Vagina (tissue), 2 donors: Measurements from ENCODE around the gene MON1A. TPM values are rescaled to one million over a fixed set of nuclear protein-coding genes. Genes with fewer than 3 reads are reported as not detected.

ENCODE experiments used
- DNase-seq, 2 donors: peaks; one replicate each; pipeline ENCODE4 v3.0.0-alpha.2; 2017; ENCODE audit errors: extremely low spot score in 2 of 2
- H3K27ac ChIP-seq: fragments of 200-600 bp; sonication (generic); one replicate; pipeline ENCODE4 v1.5.1; 2019
- H3K27me3 ChIP-seq: fragments of 200-600 bp; sonication (generic); one replicate; pipeline ENCODE4 v1.5.1; 2019
- H3K36me3 ChIP-seq, 2 donors: fragments of 200-600 bp; sonication (generic); one replicate each; pipeline ENCODE4 v1.5.1; 2017 to 2019
- H3K4me1 ChIP-seq: fragments of 200-600 bp; sonication (generic); one replicate; pipeline ENCODE4 v1.5.1; 2019
- H3K4me3 ChIP-seq, 2 donors: fragments of 200-600 bp; sonication (generic); 1 replicate in 1 of 2; 2 replicates in 1 of 2; pipeline ENCODE4 v1.5.1; 2016 to 2019
- H3K9me3 ChIP-seq: fragments of 200-600 bp; sonication (generic); one replicate; pipeline ENCODE4 v1.5.1; 2019
- CTCF ChIP-seq, 3 experiments: fragments of 450-650 bp in 2 of 3; fragments of 200-600 bp in 1 of 3; sonication (generic) in 1 of 3; IDR thresholded peaks; one replicate each; pipeline ENCODE4 v1.5.1; 2017 to 2019; ENCODE audit warnings: antibody characterized with exemption in 3 of 3, mild to moderate bottlenecking in 2 of 3, moderate library complexity in 2 of 3
- POLR2A ChIP-seq, 2 donors: fragments of 450-650 bp; IDR thresholded peaks; one replicate each; pipeline ENCODE4 v1.6.1; 2017; ENCODE audit warnings: antibody characterized with exemption in 2 of 2, mild to moderate bottlenecking in 2 of 2, moderate library complexity in 2 of 2
- POLR2AphosphoS5 ChIP-seq, 2 donors: sonication (generic); formaldehyde crosslinking; IDR thresholded peaks; one replicate each; pipeline ENCODE4 v1.9.0; 2017; ENCODE audit warnings: antibody characterized with exemption in 2 of 2, mild to moderate bottlenecking in 2 of 2, low read depth in 1 of 2; ENCODE audit not compliant: insufficient read depth in 1 of 2
- intact Hi-C: fragments of 100-400 bp; cut with DNase I; formaldehyde crosslinking; loops from one replicate; pipeline ENCODE4 v1.15.1; 2023
- total RNA-seq: library from RNA; depleted of rRNA; stranded (reverse); fragments of >200 nt; gene quantifications from one replicate; pipeline ENCODE4 v1.2.3, GENCODE V29; 2016

The MON1A gene
- total RNA-seq, 1 donor from 2014 or later, result 10.6 TPM

- Histone ChIP-seq H3K27ac (no peak overlapping the region), H3K27me3 (no peaks in the 10 kb centered on the region), H3K4me3 (no peak overlapping the region), H3K4me1 (peaks cover 8% of the 10 kb centered on the region), H3K9me3 (no peaks in the 10 kb centered on the region), H3K36me3 (peaks cover 0 to 11% of the 10 kb centered on the region in 2 donors)
- TF ChIP-seq POLR2AphosphoS5 (IDR thresholded peaks at IDR 0.05; ENCODE audit: insufficient read depth in 1 of 2, low read depth in 1 of 2), result no peak
- TF ChIP-seq POLR2A (IDR thresholded peaks at IDR 0.05), result no peak
- no peak for TF ChIP-seq CTCF (IDR thresholded peaks at IDR 0.05)
- intact Hi-C loops, result no loop called here
- DNase-seq, result no peak
These were observed 36.8 kb upstream of the MON1A start for GRCh38 chr3:49966233-49966942.

DNA sequence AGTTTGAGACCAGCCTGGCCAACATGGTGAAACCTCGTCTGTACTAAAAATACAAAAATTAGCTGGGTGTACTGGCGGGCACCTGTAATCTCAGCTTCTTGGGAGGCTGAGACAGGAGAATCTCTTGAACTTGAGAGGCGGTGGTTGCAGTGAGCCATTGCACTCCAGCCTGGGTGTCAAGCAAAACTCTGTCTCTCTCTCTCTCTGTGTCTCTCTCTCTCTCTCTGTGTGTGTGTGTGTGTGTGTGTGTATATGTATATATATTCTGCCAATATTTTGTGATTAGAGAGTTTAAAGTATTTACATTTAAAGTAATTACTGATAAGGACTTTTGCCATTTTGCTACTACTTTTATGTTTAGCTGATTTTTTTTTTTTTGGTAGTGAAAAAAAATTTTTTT, 26.0 kb upstream of the MON1A start:
- no peaks in the 10 kb centered on the region for H3K36me3 ChIP-seq
- H3K9me3 ChIP-seq, result no peaks in the 10 kb centered on the region
- no peak for DNase-seq
- no peak overlapping the region for H3K4me3 ChIP-seq
- no peaks in the 10 kb centered on the region for H3K27me3 ChIP-seq
- TF ChIP-seq POLR2A (IDR thresholded peaks at IDR 0.05) (no peak), POLR2AphosphoS5 (IDR thresholded peaks at IDR 0.05; ENCODE audit: insufficient read depth in 1 of 2, low read depth in 1 of 2) (no peak), CTCF (IDR thresholded peaks at IDR 0.05) (no peak)
- H3K27ac ChIP-seq, result no peak overlapping the region
- peaks cover 14% of the 10 kb centered on the region for H3K4me1 ChIP-seq
- intact Hi-C loops, result no loop called here

GRCh38 chr3:49952924-49953323, 23.3 kb upstream of the MON1A start:
- Histone ChIP-seq H3K27me3 (no peaks in the 10 kb centered on the region), H3K36me3 (no peaks in the 10 kb centered on the region), H3K4me1 (peaks cover 19% of the 10 kb centered on the region), H3K27ac (no peak overlapping the region), H3K4me3 (no peak overlapping the region), H3K9me3 (no peaks in the 10 kb centered on the region)
- DNase-seq, result no peak
- intact Hi-C loops, result no loop called here
- TF ChIP-seq POLR2A (IDR thresholded peaks at IDR 0.05) (no peak), POLR2AphosphoS5 (IDR thresholded peaks at IDR 0.05; ENCODE audit: insufficient read depth in 1 of 2, low read depth in 1 of 2) (no peak), CTCF (IDR thresholded peaks at IDR 0.05) (no peak)

DNA sequence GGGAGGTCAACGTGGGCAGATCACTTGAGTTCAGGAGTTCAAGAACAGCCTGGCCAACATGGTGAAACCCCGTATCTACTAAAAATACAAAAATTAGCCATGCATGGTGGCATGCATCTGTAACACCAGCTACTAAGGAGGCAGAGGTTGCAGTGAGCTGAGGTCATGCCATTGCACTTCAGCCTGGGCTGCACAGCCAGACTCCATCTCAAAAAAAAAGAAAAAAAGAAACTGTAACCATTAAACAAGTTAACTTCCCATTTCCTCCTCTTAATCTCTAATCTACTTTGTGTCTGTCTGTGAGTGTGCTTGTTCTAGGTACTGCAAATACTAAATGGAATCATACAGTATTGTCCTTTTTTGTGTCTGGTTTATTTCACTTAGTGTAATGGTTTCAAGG, 13.0 kb upstream of the MON1A start:
- Histone ChIP-seq H3K4me3 (no peak overlapping the region), H3K36me3 (no peaks in the 10 kb centered on the region), H3K9me3 (no peaks in the 10 kb centered on the region), H3K4me1 (peaks cover 27% of the 10 kb centered on the region), H3K27me3 (no peaks in the 10 kb centered on the region), H3K27ac (no peak overlapping the region)
- intact Hi-C loops, result no loop called here
- no peak for DNase-seq
- no peak for TF ChIP-seq CTCF (IDR thresholded peaks at IDR 0.05)
- TF ChIP-seq POLR2A (IDR thresholded peaks at IDR 0.05), result no peak
- TF ChIP-seq POLR2AphosphoS5 (IDR thresholded peaks at IDR 0.05; ENCODE audit: insufficient read depth in 1 of 2, low read depth in 1 of 2), result no peak

- peaks cover 27% of the 10 kb centered on the region for H3K4me1 ChIP-seq
- no peaks in the 10 kb centered on the region for H3K36me3 ChIP-seq
- H3K27me3 ChIP-seq, result no peaks in the 10 kb centered on the region
- no peak for DNase-seq
- no peaks in the 10 kb centered on the region for H3K9me3 ChIP-seq
- intact Hi-C loops, result no loop called here
- TF ChIP-seq POLR2A (IDR thresholded peaks at IDR 0.05), result no peak
- TF ChIP-seq POLR2AphosphoS5 (IDR thresholded peaks at IDR 0.05; ENCODE audit: insufficient read depth in 1 of 2, low read depth in 1 of 2), result no peak
- TF ChIP-seq CTCF (IDR thresholded peaks at IDR 0.05), result no peak
- H3K27ac ChIP-seq, result peak overlapping the region; percentile 84
- H3K4me3 ChIP-seq, result peak overlapping the region; percentile 60 to 79
These were observed 11.1 kb upstream of the MON1A start for GRCh38 chr3:49940667-49941249.
